Stimulated activated naive CD4-positive, alpha-beta T cell treated with Interleukin-2 at 50 U/mL for 16 hours (primary cell): ENCODE measurements around the gene RBM6.

Experiments
- DNase-seq: peaks from one replicate; lab custom pipeline; 2025; lab: John Stamatoyannopoulos, UW

RBM6 gene

DNA sequence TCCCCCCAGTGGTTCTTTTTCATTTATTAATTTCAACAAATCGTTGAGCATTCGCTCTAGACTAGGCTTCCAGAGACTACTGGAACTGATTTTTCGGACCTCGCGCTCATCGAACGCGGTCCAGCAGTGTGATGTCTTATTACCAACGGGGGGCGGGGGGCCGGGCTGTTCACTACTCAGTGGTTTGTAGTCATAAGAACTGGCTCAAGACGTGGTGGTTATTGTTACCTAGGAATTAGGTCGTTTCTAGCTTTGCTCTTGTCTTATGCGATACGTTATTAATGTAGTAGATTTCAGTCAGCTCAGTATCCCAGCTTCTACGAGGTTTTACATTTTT, 149.6 kb downstream of the RBM6 start:
- DNase-seq, result peak; percentile 32

DNA sequence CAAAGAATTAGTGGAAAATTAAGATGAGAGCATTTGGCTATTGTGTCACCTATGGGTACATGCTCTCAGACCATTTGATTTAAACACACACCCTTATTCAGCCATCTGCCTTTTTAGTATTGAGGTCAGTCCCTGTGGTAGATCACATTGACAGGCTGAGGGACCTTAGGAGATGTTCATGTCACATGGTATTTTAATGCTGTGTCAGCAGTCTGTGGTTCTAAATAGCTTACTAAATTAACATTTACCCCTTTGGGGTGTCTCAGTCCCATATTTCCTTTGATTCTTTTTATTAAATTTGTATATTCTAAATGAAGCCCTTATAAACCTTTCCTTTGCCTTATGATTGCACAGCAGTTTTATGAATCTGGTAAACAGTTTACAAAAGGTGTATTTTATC, 151.0 kb downstream of the RBM6 start:
- DNase-seq, result no peak

DNA sequence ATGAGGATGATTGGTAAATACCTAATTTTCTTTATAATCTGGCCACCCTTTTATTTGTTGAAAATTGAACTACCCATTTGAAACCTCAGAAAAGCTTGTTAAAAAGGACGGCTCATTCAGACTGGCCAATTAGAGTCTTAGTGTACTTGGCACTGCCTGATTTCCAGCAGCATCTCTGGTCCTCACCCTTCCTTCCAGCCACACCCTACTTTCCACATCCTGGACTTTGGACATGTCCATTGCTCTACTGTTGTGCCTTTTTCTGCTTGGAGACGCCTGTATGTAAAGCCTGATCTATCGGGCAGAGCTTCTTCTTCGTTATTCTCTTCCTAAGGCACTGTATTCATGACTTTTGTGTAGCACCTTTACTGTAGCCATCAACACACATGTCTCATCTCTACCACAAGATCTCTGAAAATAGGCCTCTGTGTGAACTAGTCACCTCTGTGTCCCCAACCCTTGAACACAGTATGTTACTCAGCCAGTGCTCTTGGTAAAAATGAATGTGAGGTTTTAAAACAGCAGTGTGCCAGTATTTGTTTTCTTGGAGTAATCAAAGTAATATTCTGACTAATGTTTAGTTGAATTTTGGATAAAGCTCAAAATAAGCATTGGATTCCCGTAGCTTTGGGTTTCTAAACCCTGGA, 155.5 kb downstream of the RBM6 start:
- DNase-seq, result no peak

DNA sequence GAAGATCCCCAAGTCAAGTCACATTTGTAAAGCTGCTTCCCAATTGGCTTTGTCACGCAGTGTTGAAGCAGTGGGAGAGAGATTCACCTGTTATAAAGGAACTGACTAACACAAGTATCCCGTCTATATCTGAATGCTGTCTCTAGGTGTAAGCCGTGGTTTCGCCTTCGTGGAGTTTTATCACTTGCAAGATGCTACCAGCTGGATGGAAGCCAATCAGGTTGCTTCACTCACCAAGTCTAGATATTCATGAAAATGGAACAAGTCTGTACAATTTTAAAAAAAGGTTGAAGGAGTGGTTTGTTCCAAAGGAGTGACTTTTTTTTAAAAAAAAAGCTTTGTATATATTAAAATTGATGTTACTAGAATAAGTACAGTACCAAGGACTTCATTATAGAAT, 160.4 kb downstream of the RBM6 start:
- no peak for DNase-seq

DNA sequence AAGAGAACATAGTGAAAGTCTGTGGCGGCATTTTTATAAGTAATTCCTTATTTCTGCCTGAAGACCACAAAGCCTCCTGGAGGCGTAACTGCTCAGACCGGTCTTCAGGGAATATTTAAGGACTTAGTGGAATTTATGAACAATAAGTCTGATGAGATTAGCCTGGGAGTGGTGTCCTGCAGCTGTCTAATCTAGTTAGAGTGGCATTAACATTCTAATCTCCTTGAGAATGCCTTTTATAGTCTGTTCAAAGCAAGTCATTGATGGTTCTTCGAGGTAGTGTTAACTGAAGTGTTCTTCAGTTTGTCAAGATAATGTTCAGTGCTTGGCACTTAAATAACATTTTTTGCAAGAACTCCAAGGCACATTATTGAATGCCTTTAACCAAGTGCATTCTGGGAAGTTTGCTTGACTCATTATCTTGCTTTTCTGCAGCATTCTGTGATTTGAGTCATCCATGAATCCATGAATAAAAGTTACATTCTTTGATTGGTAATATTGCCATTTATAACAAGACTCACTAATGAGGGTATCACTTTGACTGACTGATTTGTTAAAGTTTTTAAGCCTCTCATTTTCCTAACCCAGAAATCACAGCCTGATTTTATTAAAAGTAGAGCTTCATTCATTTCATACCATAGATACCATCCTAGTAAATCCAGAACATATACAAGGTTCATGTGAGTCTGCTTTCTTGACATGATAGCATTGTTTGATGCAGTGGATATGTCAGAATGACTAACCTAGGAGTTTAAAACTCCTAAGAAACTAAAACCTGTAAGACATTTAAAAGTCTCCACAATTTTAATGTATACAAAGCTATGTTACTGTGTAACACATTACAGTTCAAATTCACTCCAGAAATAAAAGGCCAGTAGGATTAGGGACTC, 161.3 kb downstream of the RBM6 start:
- DNase-seq, result no peak

DNA sequence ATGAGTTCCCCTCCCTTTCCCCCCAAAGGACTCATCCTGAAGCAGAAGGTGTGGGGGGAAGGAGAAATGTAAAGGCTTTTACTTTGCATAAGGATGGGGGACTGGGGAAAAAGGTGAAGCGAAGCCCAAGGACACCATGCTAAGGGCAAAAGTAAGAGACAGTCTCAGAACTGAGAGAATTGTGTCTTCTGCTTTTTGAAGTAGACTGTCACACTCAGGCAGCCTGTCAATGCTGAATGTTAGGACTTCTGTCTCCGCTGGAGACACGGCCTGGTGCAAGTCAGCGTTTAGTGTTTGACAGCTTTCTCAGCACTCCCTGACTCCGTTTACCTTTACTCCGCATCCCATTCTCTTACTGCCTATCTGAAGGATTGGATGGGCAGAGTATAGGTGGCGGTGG, 162.6 kb downstream of the RBM6 start:
- DNase-seq, result no peak

DNA sequence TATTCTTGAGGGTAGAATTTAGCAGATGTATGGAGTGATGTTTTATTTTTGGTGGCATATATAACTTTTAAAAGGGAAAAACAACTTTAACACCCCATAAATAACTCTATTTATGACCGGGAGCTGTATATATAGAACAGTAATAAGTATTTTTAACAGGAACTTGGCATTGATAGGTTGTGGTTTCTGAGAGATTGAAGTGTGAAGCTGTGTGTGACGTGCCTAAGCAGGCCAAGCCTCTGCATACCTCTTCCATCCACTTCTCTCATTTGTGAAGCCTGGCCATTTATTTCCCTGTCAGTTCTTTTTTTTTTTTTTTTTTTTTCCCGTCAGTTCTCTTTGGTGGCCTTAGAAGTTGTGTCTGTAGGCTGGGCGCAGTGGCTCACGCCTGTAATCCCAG, 171.8 kb downstream of the RBM6 start:
- no peak for DNase-seq

DNA sequence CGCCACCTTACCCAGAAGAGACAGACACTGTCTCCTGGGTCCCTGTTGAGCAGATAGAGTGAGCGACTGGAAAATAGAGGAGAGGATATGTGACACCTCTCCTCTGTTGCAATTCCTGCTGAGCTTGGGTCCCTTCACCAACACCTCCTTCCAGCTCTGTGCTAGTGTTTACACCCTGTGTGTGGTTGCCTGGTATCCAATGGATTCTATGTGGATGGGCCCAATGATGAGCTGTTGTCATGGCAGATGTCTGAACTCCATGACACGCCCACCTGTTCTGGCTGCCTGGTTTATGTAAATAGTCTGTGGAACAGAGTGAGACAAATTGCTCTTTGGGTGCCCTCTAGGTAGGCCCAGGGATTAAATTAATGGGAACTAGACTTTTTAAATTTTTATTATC, 172.5 kb downstream of the RBM6 start:
- DNase-seq, result no peak

DNA sequence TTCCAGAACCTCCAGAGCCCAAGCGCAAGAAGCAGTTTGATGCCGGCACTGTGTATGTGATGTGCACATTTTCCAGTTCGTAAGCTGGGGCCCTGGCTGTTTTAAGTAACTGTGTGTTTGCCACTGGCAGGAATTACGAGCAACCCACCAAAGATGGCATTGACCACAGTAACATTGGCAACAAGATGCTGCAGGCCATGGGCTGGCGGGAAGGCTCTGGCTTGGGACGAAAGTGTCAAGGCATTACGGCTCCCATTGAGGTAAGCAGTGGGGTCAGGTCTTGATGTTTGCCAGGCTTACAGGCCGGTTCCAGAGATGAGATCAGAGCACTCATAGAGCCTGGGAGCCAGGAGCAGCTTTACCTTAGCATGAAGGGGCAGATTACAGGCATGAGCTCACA, 177.2 kb downstream of the RBM6 start:
- DNase-seq, result no peak

DNA sequence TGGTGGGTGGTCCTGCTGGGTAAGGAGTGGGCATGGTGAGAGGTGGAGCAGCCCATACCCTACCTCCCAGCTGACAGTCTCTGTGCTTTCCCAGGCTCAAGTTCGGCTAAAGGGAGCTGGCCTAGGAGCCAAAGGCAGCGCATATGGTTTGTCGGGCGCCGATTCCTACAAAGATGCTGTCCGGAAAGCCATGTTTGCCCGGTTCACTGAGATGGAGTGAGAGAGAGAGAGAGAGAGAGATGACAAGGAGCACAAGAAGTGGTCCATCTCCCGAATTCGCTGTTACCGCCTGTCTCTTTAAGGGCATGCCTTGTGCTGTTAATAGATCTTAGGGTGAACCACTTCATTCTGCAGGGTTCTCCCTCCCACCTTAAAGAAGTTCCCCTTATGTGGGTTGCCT, 178.3 kb downstream of the RBM6 start:
- no peak for DNase-seq

DNA sequence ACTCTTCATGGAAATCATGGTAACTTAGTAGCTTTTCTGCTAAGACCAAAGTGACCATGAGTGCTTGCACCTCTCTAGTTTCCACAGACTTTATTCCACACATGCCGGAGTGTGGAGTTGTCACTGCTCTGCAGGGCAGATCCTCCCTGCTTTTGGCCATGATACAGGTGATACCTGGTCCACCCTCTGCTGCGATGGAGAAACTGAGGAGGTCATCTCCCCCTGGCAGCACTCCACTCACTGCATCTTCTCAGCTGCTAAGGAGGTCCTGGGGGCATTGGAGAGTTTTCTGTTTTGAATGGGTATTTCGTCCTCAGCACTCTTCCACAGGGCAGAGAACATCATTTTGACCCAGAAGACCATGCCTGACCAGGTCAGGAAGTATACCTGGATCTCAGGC, 179.8 kb downstream of the RBM6 start:
- DNase-seq, result no peak

DNA sequence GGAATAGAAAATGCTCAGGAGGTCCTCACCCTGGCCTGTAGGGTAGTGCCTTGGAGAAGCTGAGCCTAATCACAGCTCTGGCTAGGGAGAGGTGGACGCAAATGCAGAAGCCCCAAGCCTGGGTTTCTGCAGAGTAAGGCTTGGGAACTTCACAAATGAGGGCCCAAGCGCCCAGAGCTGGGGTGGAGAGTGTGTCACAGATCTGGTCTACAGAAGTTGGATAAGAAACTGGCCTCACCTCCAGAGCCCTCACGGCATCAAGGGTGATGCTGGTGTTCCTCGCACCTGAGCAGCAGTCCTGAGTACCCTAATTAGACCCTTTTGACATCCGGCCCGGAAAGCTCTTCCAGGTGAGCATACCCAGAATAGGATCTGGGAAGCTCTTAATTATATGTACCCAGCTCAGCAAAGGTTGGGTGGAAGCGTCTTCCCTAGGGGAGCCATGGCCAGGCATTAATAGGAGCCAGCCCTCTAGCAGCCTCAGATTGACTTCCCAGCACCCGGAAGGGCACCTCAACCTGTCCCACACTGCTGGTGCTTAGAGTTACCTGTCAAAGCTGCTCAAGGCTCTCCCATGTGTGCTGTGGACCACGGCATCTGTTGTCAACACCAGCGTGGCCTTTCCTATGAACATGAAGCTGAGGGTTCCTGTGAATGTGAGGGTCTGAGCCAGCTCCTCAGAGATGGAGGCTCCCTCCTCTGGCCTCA, 180.6 kb downstream of the RBM6 start:
- DNase-seq, result no peak

DNA sequence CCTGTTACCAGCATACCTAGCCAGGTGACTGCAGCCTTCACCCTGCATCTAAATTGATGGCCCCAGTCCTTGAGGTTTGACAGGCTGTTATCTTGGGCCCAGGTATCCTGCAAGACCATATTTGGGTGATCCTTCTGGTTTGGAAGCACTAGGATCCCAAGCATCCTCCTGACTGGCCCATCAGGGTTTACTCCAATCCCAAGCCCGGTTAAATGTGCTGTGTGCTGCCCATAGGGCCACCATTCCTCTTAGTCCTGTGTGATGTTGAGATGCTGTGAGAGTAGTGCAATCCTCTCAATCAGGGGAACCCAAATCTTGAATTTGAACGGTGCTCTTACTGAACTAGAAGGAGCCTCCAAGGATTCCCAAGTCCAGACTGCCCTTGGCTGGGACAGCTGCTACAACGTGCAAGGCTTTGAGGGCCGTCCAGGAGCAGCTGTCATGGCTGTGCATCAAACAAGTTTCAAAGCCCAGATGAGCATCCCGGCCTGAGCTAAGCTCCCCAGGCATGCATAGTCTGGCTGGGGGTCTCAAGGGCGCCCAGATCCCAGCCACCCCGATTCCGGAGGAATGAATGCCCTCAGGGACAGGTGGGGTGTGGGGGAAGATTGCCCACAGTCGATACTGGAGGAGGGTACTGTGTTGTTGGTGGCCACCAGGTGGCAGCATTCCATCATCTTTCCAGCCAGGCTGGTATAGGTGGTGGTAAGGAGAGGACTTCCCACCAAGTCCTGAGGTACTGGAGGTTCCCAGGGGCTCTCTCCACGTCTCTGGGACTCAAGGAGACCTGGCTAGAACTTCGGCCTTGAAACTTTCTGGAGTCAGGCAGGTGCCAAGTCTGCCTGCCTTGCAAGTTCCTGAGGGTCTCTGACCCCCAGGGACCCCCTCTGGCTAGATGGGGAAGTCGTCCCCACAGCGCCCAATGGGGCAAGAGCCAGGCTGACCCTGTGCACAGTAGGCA, 181.4 kb downstream of the RBM6 start:
- DNase-seq, result peak; percentile 47

DNA sequence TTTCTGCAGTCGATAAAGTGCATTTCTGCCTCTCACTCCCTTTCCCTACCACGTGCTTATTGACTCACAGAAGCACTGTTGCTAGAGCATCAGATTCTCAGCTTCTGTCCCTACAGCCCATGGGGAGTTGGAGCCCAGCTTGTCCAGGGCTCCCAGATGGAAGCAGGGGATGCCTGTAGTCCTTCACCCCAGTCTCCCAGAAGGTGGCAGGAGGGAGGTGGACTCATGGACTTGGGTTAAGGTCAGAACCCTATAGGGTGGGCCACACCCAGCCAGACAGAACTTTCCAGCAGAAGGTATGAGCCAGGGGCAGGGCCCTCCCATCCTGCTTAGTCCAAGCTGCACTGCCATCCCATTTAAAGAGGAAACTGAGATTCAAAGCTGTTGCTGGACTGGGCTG, 182.1 kb downstream of the RBM6 start:
- DNase-seq, result no peak

DNA sequence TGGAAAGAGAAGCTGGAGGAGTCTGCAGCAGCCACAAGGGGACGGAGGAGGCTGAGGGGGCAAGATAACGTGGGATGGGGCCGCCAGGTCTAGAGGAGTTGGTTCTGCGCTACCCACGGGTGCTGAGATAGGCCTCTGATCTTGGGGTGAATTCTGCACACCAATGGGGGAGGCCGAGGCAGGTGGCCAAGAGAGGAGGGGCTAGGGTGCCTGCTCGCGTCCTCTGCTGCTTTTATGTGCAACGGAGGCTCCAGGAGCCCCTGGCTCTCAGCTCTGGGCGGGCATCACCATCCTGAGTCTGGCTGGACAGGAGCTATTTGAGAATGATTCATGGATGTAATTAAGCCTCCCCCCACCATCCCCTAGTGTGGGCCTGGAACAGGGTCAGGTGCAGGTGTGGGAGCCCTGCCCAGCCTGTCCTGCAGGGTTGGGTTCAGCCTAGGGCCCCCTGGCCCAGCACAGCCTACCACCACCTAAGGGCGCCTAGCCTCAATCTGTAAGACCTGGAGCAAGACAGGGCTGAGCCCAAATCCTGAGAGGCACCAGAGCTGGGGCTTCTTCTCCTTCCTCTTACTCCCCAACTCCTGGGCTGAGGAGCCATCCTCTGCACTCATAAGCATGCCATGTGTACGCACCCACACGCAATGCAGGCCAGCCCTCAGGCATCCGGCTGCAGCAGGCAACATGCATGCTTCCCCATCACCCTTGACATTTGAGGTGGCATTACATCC, 182.9 kb downstream of the RBM6 start:
- no peak for DNase-seq

DNA sequence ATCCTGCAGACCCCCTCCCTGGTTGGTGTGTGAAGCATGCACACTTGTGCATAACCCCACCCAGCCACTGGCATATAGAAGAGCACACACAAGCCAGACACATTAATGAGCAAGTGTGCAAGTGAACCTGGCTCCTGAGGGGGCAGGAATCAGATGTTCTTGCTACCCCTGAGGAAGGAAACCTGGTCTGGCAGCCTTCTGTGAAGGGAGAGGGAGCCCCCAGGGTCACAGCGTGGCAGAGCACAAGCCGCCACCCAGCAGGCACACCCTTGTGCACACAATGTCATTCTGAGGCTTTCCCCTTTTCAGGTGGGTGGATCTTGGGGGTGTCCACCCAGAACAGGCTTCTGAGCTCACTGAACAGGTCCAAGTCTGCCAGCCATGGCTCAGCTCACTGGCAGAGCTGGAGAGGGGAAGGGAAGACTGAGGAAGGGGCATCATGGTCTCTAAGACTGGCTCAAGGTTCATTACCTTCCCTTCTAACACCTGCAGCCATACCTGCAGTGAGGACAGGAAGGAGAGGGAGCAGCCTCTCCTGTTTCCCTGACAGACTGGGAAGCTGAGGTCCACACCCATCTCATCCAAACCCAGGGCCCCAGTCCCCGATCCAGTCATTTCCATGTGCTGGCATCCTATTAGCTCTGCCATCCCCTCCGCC, 183.6 kb downstream of the RBM6 start:
- DNase-seq, result no peak

DNA sequence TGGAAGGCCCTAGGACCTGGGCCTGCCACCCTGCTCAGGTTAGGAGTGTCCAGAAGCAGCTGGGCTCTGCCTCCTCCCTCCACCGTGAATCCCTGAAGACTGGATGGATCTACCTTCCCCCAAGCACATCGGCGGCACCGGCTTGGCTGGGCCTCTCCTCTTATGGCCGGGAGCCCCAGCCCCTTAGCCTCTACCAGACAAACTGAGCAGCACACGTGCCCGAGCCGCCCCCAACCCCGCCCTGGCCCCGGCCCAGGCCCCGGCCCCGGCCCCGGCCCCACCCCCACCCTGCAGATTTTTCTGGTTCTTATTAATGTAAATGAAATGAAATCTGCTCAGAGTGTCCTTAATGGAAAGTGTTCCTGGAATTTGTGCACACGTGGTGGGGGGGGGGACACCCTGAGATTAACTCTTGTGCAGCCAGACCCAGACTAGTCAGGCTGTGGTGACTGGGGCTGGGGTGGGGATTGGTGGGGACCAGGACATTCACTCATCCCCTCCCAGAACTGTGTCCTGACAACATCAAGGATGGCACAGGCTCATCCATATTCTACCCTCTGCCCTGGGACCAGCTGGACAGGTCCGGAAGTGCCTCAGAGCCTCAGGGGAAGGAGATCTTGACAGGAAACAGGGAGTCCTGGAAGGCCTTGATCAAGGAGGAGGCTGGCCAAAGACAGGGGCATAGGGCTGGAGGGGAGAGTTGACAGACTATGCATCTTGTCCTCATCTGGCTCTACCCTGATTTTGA, 184.3 kb downstream of the RBM6 start:
- no peak for DNase-seq

DNA sequence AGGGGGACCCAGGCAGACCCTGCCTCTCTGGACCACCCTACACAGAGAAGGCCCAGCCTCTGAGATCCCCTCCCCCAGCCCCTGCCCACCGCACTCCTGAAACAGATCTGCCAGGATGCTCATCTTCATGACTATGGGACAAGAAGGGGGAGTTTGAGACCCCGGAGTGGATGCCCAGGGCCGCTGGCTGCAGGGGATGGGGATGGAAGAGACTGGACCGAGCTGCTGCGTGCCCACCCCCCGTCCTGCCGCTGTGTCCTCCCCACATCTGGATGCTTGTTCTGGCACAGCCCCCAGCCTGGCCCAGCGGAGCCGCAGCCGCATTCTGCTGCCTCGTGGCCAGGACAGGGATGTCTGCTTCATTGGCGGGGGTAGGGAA, 184.8 kb downstream of the RBM6 start:
- DNase-seq, result no peak

DNA sequence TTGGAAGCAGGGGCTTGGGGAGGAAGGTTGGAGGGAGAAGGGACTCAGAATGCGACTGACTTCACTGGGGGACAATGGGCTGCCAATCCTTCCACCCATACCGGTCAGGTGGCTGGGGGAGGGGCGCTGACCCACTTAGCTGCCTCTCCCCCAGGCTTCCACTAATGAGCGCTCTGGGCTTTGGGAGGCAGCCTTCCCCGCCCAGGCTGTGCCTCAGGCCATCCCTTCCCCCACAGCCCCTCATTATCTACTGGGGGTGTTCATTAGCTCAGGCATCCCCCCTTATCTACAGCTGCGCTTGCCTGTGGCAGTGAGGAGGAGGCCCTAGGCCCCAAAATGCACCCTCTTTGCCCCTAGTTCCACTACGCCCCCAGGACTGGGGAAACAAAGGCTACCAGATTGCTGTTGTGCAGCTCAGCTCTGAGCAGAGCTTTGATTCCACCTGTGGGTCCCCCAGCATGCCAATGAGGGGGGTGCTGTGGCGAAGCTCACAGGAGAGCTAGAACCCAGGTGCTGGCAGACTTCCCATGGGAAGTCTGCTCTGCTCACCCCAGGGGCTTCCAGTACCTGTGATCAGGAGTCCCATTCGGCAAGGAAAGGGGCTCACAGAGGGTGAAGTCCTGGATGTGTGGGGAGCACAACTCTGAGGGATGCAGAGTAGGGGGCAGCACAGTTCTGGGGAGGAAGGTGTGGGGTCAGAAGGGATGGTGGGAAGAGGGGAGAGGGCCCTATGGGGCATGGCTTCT, 185.8 kb downstream of the RBM6 start:
- DNase-seq, result no peak
